HG03565 (cell line): ENCODE measurements around the gene ZFR2.
"Not testable (repeated sequence)": the region's sequence is repeated elsewhere in the genome, so short reads cannot be mapped to it uniquely, and the experiment has no call there.

Experiments used
- ATAC-seq: cut with Tn5 transposase; IDR thresholded peaks from one replicate; pipeline ENCODE4 v1.9.1; 2021; ENCODE audit warnings: mild to moderate bottlenecking, moderate library complexity; ENCODE audit not compliant: unreplicated experiment

ZFR2 gene

GRCh38 chr19:3816566-3817218, 52.1 kb downstream of the ZFR2 start:
- no peak for ATAC-seq

- not testable (repeated sequence) for ATAC-seq
These were observed 52.7 kb downstream of the ZFR2 start for GRCh38 chr19:3816148-3816547.

- ATAC-seq = no peak
These were observed 54.2 kb downstream of the ZFR2 start for GRCh38 chr19:3814648-3815047.

- no peak for ATAC-seq
These were observed 55.1 kb downstream of the ZFR2 start for GRCh38 chr19:3813473-3814392.

GRCh38 chr19:3810708-3811355, 58.0 kb downstream of the ZFR2 start:
- ATAC-seq = no peak

- no peak for ATAC-seq
These were observed 58.7 kb downstream of the ZFR2 start for GRCh38 chr19:3809881-3810707.

- ATAC-seq = no peak
These were observed 60.3 kb downstream of the ZFR2 start for GRCh38 chr19:3808420-3809143.

- ATAC-seq = no peak
These were observed 61.1 kb downstream of the ZFR2 start for GRCh38 chr19:3807574-3808354.

- ATAC-seq = no peak
These were observed 61.7 kb downstream of the ZFR2 start for GRCh38 chr19:3807131-3807480.

GRCh38 chr19:3805859-3806258, 63.0 kb downstream of the ZFR2 start:
- no peak for ATAC-seq

- no peak for ATAC-seq
These were observed 64.4 kb downstream of the ZFR2 start for GRCh38 chr19:3804429-3804828.

- ATAC-seq = no peak
These were observed 64.9 kb downstream of the ZFR2 start for GRCh38 chr19:3803986-3804385.

GRCh38 chr19:3803114-3803888, 65.5 kb downstream of the ZFR2 start:
- no peak for ATAC-seq

- no peak for ATAC-seq
These were observed 67.3 kb downstream of the ZFR2 start for GRCh38 chr19:3801412-3802096.

- ATAC-seq = no peak
These were observed 67.8 kb downstream of the ZFR2 start for GRCh38 chr19:3800996-3801395.

- ATAC-seq = no peak
These were observed 70.7 kb downstream of the ZFR2 start for GRCh38 chr19:3798137-3798536.

- ATAC-seq = no peak
These were observed 72.5 kb downstream of the ZFR2 start for GRCh38 chr19:3796358-3796757.

- no peak for ATAC-seq
These were observed 75.0 kb downstream of the ZFR2 start for GRCh38 chr19:3793799-3794198.
